Measurements from ENCODE around the gene RIOK2.

The RIOK2 gene

GRCh38 chr5:97127727-97128126 lies 55.3 kb downstream of the RIOK2 start:
- TF ChIP-seq SPI1 (IDR thresholded peaks at IDR 0.05; ENCODE audit: borderline replicate concordance, low read depth): no peak
- no peak for TF ChIP-seq GABPA (IDR thresholded peaks at IDR 0.05; ENCODE audit: low read depth)
- no peak for TF ChIP-seq REST (IDR thresholded peaks at IDR 0.05; ENCODE audit: insufficient replicate concordance, low read depth)
- no peak for TF ChIP-seq CTCF (IDR thresholded peaks at IDR 0.05; ENCODE audit: insufficient read depth, low read length)
- no peak for TF ChIP-seq POLR2AphosphoS5 (IDR thresholded peaks at IDR 0.05; ENCODE audit: low read depth)
- no peak for DNase-seq (ENCODE audit: low read depth in 1 of 2, low spot score in 1 of 2)
- Histone ChIP-seq H3K4me3 (replicated peaks; ENCODE audit: insufficient read depth, low read length) (no peak overlapping the region), H3K27me3 (ENCODE audit: insufficient read depth, poor library complexity, severe bottlenecking) (no peaks in the 10 kb centered on the region), H3K27ac (replicated peaks) (no peak overlapping the region)

GRCh38 chr5:97125125-97125683 lies 57.8 kb downstream of the RIOK2 start:
- Histone ChIP-seq H3K4me3 (replicated peaks; ENCODE audit: insufficient read depth, low read length) (no peak overlapping the region), H3K27me3 (ENCODE audit: insufficient read depth, poor library complexity, severe bottlenecking) (no peaks in the 10 kb centered on the region), H3K27ac (replicated peaks) (no peak overlapping the region)
- TF ChIP-seq SPI1 (IDR thresholded peaks at IDR 0.05; ENCODE audit: borderline replicate concordance, low read depth) (no peak), GABPA (IDR thresholded peaks at IDR 0.05; ENCODE audit: low read depth) (no peak), POLR2AphosphoS5 (IDR thresholded peaks at IDR 0.05; ENCODE audit: low read depth) (no peak), CTCF (IDR thresholded peaks at IDR 0.05; ENCODE audit: insufficient read depth, low read length) (no peak)
- DNase-seq (ENCODE audit: low read depth in 1 of 2, low spot score in 1 of 2): no peak

GRCh38 chr5:97124335-97124734 lies 58.7 kb downstream of the RIOK2 start:
- TF ChIP-seq SPI1 (IDR thresholded peaks at IDR 0.05; ENCODE audit: borderline replicate concordance, low read depth): no peak
- no peak for TF ChIP-seq GABPA (IDR thresholded peaks at IDR 0.05; ENCODE audit: low read depth)
- no peak for TF ChIP-seq REST (IDR thresholded peaks at IDR 0.05; ENCODE audit: insufficient replicate concordance, low read depth)
- TF ChIP-seq CTCF (IDR thresholded peaks at IDR 0.05; ENCODE audit: insufficient read depth, low read length): no peak
- TF ChIP-seq POLR2AphosphoS5 (IDR thresholded peaks at IDR 0.05; ENCODE audit: low read depth): no peak
- H3K27ac ChIP-seq (replicated peaks): no peak overlapping the region
- no peak overlapping the region for H3K4me3 ChIP-seq (replicated peaks; ENCODE audit: insufficient read depth, low read length)
- DNase-seq (ENCODE audit: low read depth in 1 of 2, low spot score in 1 of 2): no peak
- no peaks in the 10 kb centered on the region for H3K27me3 ChIP-seq (ENCODE audit: insufficient read depth, poor library complexity, severe bottlenecking)

- no peak for DNase-seq (ENCODE audit: low read depth in 1 of 2, low spot score in 1 of 2)
- TF ChIP-seq GABPA (IDR thresholded peaks at IDR 0.05; ENCODE audit: low read depth): no peak
- no peak for TF ChIP-seq POLR2AphosphoS5 (IDR thresholded peaks at IDR 0.05; ENCODE audit: low read depth)
- no peak for TF ChIP-seq SPI1 (IDR thresholded peaks at IDR 0.05; ENCODE audit: borderline replicate concordance, low read depth)
- no peak for TF ChIP-seq CTCF (IDR thresholded peaks at IDR 0.05; ENCODE audit: insufficient read depth, low read length)
- no peak for TF ChIP-seq REST (IDR thresholded peaks at IDR 0.05; ENCODE audit: insufficient replicate concordance, low read depth)
- no peaks in the 10 kb centered on the region for H3K27me3 ChIP-seq (ENCODE audit: insufficient read depth, poor library complexity, severe bottlenecking)
Measured at GRCh38 chr5:97121848-97122247, 61.2 kb downstream of the RIOK2 start.

More at GRCh38 chr5:97121848-97122247, 61.2 kb downstream of the RIOK2 start:
- no peak overlapping the region for H3K4me3 ChIP-seq (replicated peaks; ENCODE audit: insufficient read depth, low read length)
- H3K27ac ChIP-seq (replicated peaks): no peak overlapping the region
